Memory B cell (primary cell): ENCODE data around the gene HOXA5.

Experiments
- ATAC-seq: fragments of 150-1000 bp; cut with Tn5 transposase; 2 replicates; pipeline ENCODE4 v1.10.0; 2021; ENCODE audit warnings: low read depth, mild to moderate bottlenecking, moderate library complexity
- DNase-seq, 2 donors: peaks; one replicate each; pipeline ENCODE4 v3.0.0; 2022; ENCODE audit warnings: low spot score in 2 of 2
- H3K27ac Mint-ChIP-seq: one replicate; pipeline ENCODE4 v1.8.0; 2022; ENCODE audit warnings: mild to moderate bottlenecking, moderate library complexity, mixed read lengths
- H3K27me3 Mint-ChIP-seq: one replicate; pipeline ENCODE4 v1.8.0; 2022; ENCODE audit warnings: mixed read lengths
- H3K36me3 Mint-ChIP-seq: one replicate; pipeline ENCODE4 v1.8.0; 2022; ENCODE audit warnings: mild to moderate bottlenecking, mixed read lengths
- H3K4me1 Mint-ChIP-seq: one replicate; pipeline ENCODE4 v1.8.0; 2022; ENCODE audit warnings: mixed read lengths
- H3K4me3 Mint-ChIP-seq: one replicate; pipeline ENCODE4 v1.8.0; 2022; ENCODE audit warnings: mild to moderate bottlenecking, moderate library complexity, mixed read lengths
- H3K9me3 Mint-ChIP-seq: one replicate; pipeline ENCODE4 v1.8.0; 2022; ENCODE audit warnings: mixed read lengths

Gene HOXA5

GRCh38 chr7:27153526-27153925 lies 10.0 kb upstream of the HOXA5 start:
- H3K4me3 Mint-ChIP-seq: no peak overlapping the region
- H3K4me1 Mint-ChIP-seq: peaks cover 26% of the 10 kb centered on the region
- H3K9me3 Mint-ChIP-seq: peaks cover 1% of the 10 kb centered on the region
- DNase-seq (no peak), ATAC-seq (no peak)
- H3K36me3 Mint-ChIP-seq: peaks cover 2% of the 10 kb centered on the region
- peaks cover 36% of the 10 kb centered on the region for H3K27me3 Mint-ChIP-seq
- peak overlapping the region; percentile 28 for H3K27ac Mint-ChIP-seq

GRCh38 chr7:27152816-27153442 lies 9.4 kb upstream of the HOXA5 start:
- Mint-ChIP-seq H3K36me3 (no peaks in the 10 kb centered on the region), H3K4me1 (peaks cover 29% of the 10 kb centered on the region), H3K9me3 (peaks cover 1% of the 10 kb centered on the region), H3K27ac (no peak overlapping the region), H3K27me3 (peaks cover 33% of the 10 kb centered on the region), H3K4me3 (no peak overlapping the region)
- DNase-seq (no peak), ATAC-seq (no peak)

- H3K9me3 Mint-ChIP-seq: peaks cover 1% of the 10 kb centered on the region
- H3K4me1 Mint-ChIP-seq: peaks cover 28% of the 10 kb centered on the region
- DNase-seq: no peak
- H3K36me3 Mint-ChIP-seq: no peaks in the 10 kb centered on the region
- no peak for ATAC-seq
- H3K27ac Mint-ChIP-seq: peak within 1 kb of the TSS; percentile 77
- H3K4me3 Mint-ChIP-seq: peak within 1 kb of the TSS; percentile 77
- H3K27me3 Mint-ChIP-seq: peaks cover 30% of the 10 kb centered on the region
Measured at GRCh38 chr7:27151931-27152815, 8.7 kb upstream of the HOXA5 start, which contains the start of gene HOXA3. HOXA3 (minus strand) TSS chr7:27152583; CDS start chr7:27110640, 41,943 bp downstream.

- peak overlapping the region; percentile 77 for H3K27ac Mint-ChIP-seq
- no peaks in the 10 kb centered on the region for H3K36me3 Mint-ChIP-seq
- ATAC-seq (no peak), DNase-seq (no peak)
- peaks cover 31% of the 10 kb centered on the region for H3K4me1 Mint-ChIP-seq
- peaks cover 33% of the 10 kb centered on the region for H3K27me3 Mint-ChIP-seq
- peak overlapping the region; percentile 77 for H3K4me3 Mint-ChIP-seq
- H3K9me3 Mint-ChIP-seq: peaks cover 1% of the 10 kb centered on the region
Measured at GRCh38 chr7:27151341-27151930, 8.0 kb upstream of the HOXA5 start.

GRCh38 chr7:27150568-27151340 lies 7.3 kb upstream of the HOXA5 start:
- H3K4me3 Mint-ChIP-seq: peak overlapping the region; percentile 77
- peak overlapping the region; percentile 77 for H3K27ac Mint-ChIP-seq
- peaks cover 1% of the 10 kb centered on the region for H3K9me3 Mint-ChIP-seq
- peak; percentile 66 to 74 for DNase-seq
- H3K36me3 Mint-ChIP-seq: no peaks in the 10 kb centered on the region
- H3K4me1 Mint-ChIP-seq: peaks cover 31% of the 10 kb centered on the region
- H3K27me3 Mint-ChIP-seq: peaks cover 36% of the 10 kb centered on the region
- ATAC-seq: peak; percentile 83

GRCh38 chr7:27149842-27150567 lies 6.5 kb upstream of the HOXA5 start:
- peaks cover 29% of the 10 kb centered on the region for H3K4me1 Mint-ChIP-seq
- H3K27me3 Mint-ChIP-seq: peaks cover 34% of the 10 kb centered on the region
- no peak overlapping the region for H3K27ac Mint-ChIP-seq
- H3K36me3 Mint-ChIP-seq: no peaks in the 10 kb centered on the region
- peak overlapping the region; percentile 77 for H3K4me3 Mint-ChIP-seq
- DNase-seq: no peak
- ATAC-seq: no peak
- H3K9me3 Mint-ChIP-seq: no peaks in the 10 kb centered on the region

- Mint-ChIP-seq H3K4me3 (no peak overlapping the region), H3K9me3 (no peaks in the 10 kb centered on the region), H3K4me1 (peaks cover 27% of the 10 kb centered on the region), H3K27me3 (peaks cover 27% of the 10 kb centered on the region), H3K27ac (no peak overlapping the region), H3K36me3 (no peaks in the 10 kb centered on the region)
- DNase-seq: no peak
- no peak for ATAC-seq
Measured at GRCh38 chr7:27148756-27149641, 5.5 kb upstream of the HOXA5 start.

GRCh38 chr7:27148031-27148755 lies 4.7 kb upstream of the HOXA5 start:
- no peak for ATAC-seq
- peak in 1 of 2 donors; percentile 39 for DNase-seq
- H3K9me3 Mint-ChIP-seq: no peaks in the 10 kb centered on the region

GRCh38 chr7:27147199-27148030 lies 3.9 kb upstream of the HOXA5 start, which contains the start of gene HOXA6:
HOXA6 (minus strand) TSS chr7:27147774; CDS start chr7:27147749, 25 bp downstream.
- H3K4me3 Mint-ChIP-seq: peak within 1 kb of the TSS; percentile 66
- no peaks in the 10 kb centered on the region for H3K36me3 Mint-ChIP-seq
- peaks cover 21% of the 10 kb centered on the region for H3K27me3 Mint-ChIP-seq
- no peaks in the 10 kb centered on the region for H3K9me3 Mint-ChIP-seq
- DNase-seq (peak in 1 of 2 donors; percentile 29), ATAC-seq (no peak)
- peaks cover 29% of the 10 kb centered on the region for H3K4me1 Mint-ChIP-seq
- no peak within 1 kb of the TSS for H3K27ac Mint-ChIP-seq

More at GRCh38 chr7:27148031-27148755, 4.7 kb upstream of the HOXA5 start:
- no peak overlapping the region for H3K27ac Mint-ChIP-seq
- H3K4me1 Mint-ChIP-seq: peaks cover 27% of the 10 kb centered on the region
- no peaks in the 10 kb centered on the region for H3K36me3 Mint-ChIP-seq
- H3K4me3 Mint-ChIP-seq: peak overlapping the region; percentile 66
- H3K27me3 Mint-ChIP-seq: peaks cover 19% of the 10 kb centered on the region

- no peak for ATAC-seq
- H3K9me3 Mint-ChIP-seq: no peaks in the 10 kb centered on the region
- H3K27me3 Mint-ChIP-seq: peaks cover 17% of the 10 kb centered on the region
- H3K36me3 Mint-ChIP-seq: no peaks in the 10 kb centered on the region
- H3K4me1 Mint-ChIP-seq: peaks cover 26% of the 10 kb centered on the region
- no peak for DNase-seq
- no peak overlapping the region for H3K27ac Mint-ChIP-seq
- no peak overlapping the region for H3K4me3 Mint-ChIP-seq
Measured at GRCh38 chr7:27146491-27147198, 3.2 kb upstream of the HOXA5 start.

GRCh38 chr7:27145914-27146412 lies 2.5 kb upstream of the HOXA5 start:
- ATAC-seq (no peak), DNase-seq (no peak)
- Mint-ChIP-seq H3K4me1 (peaks cover 19% of the 10 kb centered on the region), H3K27ac (no peak overlapping the region), H3K27me3 (peaks cover 16% of the 10 kb centered on the region), H3K36me3 (no peaks in the 10 kb centered on the region), H3K4me3 (no peak overlapping the region), H3K9me3 (no peaks in the 10 kb centered on the region)
